Measurements from ENCODE around the gene IL16.

The IL16 gene

DNA sequence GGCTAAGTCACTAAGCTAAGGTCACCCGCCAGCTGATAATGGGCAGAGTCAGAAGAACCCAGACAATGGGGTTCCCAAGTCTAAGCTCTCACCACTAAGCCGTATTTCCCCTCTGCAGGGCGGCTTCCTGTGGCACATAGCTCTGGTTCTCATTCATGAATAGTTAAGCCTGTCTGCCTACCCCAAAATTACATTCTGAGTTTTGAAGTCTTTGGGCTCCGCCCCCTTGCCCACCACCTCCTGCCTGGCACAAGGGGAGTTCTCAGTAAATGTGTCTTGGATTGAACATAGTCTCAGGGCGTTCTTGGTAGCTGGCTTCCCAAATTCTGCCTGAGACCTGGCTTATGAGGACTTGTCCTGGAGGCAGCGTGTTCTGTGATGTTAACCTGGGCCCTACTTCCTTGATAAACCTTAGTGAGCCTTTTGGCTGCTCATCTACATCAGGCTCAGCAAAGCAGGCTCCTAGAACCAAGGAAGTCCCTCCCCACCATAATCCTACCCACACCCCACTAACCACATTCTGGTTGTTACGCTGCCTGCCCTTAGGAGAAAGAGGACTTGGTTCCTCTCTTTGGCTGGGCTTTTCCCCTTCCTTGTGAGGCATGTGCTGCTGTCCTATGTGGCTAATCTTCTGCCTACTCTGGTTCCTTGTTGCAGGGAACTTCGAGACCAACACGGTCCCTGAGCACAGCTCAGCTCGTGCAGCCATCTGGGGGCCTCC lies 72.4 kb downstream of the IL16 start:
- TF ChIP-seq, protein P1, sequence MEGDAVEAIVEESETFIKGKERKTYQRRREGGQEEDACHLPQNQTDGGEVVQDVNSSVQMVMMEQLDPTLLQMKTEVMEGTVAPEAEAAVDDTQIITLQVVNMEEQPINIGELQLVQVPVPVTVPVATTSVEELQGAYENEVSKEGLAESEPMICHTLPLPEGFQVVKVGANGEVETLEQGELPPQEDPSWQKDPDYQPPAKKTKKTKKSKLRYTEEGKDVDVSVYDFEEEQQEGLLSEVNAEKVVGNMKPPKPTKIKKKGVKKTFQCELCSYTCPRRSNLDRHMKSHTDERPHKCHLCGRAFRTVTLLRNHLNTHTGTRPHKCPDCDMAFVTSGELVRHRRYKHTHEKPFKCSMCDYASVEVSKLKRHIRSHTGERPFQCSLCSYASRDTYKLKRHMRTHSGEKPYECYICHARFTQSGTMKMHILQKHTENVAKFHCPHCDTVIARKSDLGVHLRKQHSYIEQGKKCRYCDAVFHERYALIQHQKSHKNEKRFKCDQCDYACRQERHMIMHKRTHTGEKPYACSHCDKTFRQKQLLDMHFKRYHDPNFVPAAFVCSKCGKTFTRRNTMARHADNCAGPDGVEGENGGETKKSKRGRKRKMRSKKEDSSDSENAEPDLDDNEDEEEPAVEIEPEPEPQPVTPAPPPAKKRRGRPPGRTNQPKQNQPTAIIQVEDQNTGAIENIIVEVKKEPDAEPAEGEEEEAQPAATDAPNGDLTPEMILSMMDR (conservative IDR thresholded peaks at IDR 0.05; ENCODE audit: control insufficient read depth, insufficient read depth, low read depth, low read length) = no peak
- no peak for DNase-seq (ENCODE audit: low read depth)
- no peak overlapping the region for H3K4me3 ChIP-seq (ENCODE audit: control insufficient read depth, low read depth, low read length)

DNA sequence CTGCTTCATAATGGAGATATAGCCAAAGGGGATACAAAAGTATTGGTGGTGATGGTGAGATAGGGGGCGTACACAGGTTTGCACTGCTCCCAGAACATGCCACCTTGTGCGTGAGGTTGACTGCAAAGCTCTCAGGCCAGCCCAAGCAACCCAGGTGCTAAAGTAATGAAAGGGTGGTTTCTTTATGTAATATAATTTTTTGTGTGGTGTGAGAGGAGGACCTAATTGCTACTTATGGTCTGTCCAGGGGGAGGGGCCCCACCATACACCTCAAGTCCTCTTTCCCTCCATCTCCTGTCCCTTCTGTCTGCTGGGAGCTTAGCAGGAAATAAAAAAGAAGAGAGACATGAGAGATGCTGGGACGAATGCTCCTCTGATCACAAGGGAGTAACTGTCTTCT lies 73.5 kb downstream of the IL16 start:
- no peak overlapping the region for H3K4me3 ChIP-seq (ENCODE audit: control insufficient read depth, low read depth, low read length)
- DNase-seq (ENCODE audit: low read depth) = no peak
- TF ChIP-seq, protein P1 (conservative IDR thresholded peaks at IDR 0.05; ENCODE audit: control insufficient read depth, insufficient read depth, low read depth, low read length) = no peak

DNA sequence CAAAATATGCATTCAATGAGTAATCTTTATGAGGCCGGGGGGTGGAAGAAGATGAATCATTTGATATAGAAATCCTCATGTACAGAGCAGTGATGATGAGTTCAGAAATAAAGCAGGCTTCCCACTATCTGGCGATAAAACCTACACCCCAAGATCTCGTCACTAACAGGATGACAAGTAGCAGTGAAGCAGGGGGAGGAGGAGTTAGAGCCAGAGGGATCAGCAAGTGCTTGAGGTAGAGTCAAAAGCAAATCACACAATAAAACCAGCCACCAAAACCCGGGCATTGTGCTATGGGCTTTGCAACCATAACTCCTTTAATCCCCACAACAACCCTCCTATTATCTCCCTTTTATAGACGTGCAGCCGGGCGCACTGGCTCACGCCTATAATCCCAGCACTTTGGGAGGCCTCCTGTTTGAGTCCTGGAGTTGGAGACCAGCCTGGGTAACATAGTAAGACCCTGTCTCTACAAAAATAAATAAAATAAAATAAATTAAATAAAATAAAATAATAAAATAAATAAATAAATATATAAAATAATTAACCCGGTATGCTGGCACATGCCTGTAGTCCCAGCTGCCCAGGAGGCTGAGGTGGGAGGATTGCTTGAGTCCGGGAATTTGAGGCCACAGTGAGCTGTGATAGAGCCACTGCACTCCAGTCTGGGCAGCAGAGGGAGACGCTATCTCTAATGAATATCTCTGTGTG lies 74.3 kb downstream of the IL16 start:
- no peak overlapping the region for H3K4me3 ChIP-seq (ENCODE audit: control insufficient read depth, low read depth, low read length)
- TF ChIP-seq, protein P1 (conservative IDR thresholded peaks at IDR 0.05; ENCODE audit: control insufficient read depth, insufficient read depth, low read depth, low read length) = no peak
- peak; percentile 71 for DNase-seq (ENCODE audit: low read depth)

- no peak for DNase-seq (ENCODE audit: low read depth)
- H3K4me3 ChIP-seq (ENCODE audit: control insufficient read depth, low read depth, low read length) = no peak overlapping the region
- TF ChIP-seq, protein P1 (conservative IDR thresholded peaks at IDR 0.05; ENCODE audit: control insufficient read depth, insufficient read depth, low read depth, low read length) = no peak
Measured at GRCh38 chr15:81271761-81272644, 75.3 kb downstream of the IL16 start.

DNA sequence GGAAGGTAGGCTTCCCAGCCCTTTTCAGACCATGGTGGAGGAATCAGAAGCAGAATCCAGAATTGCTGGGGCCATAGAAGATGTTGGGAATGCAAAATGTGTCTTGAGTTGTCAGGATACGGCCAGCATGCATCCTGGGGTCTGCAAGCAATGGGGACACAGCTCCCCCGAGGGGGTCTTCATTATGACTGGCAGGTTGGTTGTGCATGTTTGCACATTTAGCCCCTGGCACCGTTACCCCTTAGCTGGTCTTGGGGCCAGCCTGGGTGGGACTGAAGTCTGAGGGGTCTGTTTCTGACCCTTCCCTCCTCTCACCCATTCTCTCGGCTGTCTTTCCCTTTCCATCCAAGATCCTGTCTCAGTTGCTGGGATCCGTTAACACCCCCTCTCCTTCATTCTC lies 76.5 kb downstream of the IL16 start:
- no peak overlapping the region for H3K4me3 ChIP-seq (ENCODE audit: control insufficient read depth, low read depth, low read length)
- DNase-seq (ENCODE audit: low read depth) = no peak
- TF ChIP-seq, protein P1 (conservative IDR thresholded peaks at IDR 0.05; ENCODE audit: control insufficient read depth, insufficient read depth, low read depth, low read length) = no peak

DNA sequence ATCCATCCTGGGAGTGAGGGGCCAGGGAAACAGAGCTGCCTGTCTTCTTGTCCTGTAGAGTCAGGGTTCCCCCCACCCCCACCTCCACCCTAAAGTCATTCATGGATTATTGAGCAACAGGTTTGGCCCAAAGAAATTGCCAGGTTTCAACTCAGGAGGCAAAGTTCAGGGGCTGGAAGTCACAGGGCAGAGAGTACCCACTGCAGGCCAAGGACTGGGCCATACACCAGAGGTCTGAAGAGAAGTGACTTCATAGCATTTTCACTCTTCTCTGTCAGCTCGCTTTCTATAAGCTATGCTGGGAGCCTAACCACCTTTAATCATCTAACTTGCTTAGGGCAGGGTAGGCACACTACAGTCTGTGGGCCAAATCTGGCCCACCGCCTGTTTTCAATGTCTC lies 77.2 kb downstream of the IL16 start:
- DNase-seq (ENCODE audit: low read depth) = no peak
- TF ChIP-seq, protein P1 (conservative IDR thresholded peaks at IDR 0.05; ENCODE audit: control insufficient read depth, insufficient read depth, low read depth, low read length) = no peak

More for the DNA sequence above, 77.2 kb downstream of the IL16 start:
- H3K4me3 ChIP-seq (ENCODE audit: control insufficient read depth, low read depth, low read length) = no peak overlapping the region

All from fibroblast of mammary gland (primary cell).